Measurements from ENCODE around the gene NELFE.

DNA sequence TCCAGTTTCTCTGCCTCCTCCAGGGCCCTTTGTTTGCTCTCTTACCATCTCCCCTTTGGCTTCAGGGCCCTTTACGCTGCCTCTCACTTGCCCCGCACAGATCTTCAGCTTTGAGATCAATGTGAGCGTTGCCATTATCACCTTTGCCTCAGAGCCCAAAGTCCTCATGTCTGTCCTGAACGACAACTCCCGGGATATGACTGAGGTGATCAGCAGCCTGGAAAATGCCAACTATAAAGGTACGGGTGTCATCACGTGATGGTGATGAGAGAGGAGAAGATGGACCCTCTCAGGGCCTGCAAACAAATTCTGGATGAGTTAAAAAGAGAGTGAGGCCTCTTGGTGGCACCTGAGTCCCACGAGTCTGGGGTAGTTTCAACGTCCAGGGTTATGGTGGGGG is 22.9 kb downstream of the NELFE start:
- TF ChIP-seq GATA3 (IDR thresholded peaks at IDR 0.05; ENCODE audit: low read depth, low read length) = no peak
- no peak for TF ChIP-seq GATA2 (IDR thresholded peaks at IDR 0.05; ENCODE audit: low read depth, low read length)

Measured in SH-SY5Y (cell line).